Neuronal stem cell (in vitro differentiated cells): ENCODE data around the gene SYT8.

Source experiments
- DNase-seq: peaks from one replicate; pipeline ENCODE4 v3.0.0-alpha.2; 2013; ENCODE audit warnings: low spot score
- H2AFZ ChIP-seq: one replicate; pipeline ENCODE4 v1.6.1; 2013; ENCODE audit warnings: mild to moderate bottlenecking, low read length, inconsistent platforms
- H2AK5ac ChIP-seq: 2 replicates; pipeline ENCODE4 v1.6.1; 2013; ENCODE audit warnings: low read depth, mild to moderate bottlenecking, inconsistent platforms, low read length, moderate library complexity, mixed read lengths
- H2BK120ac ChIP-seq: 2 replicates; pipeline ENCODE4 v1.6.1; 2013; ENCODE audit warnings: low read depth, mild to moderate bottlenecking, inconsistent platforms, low read length, moderate library complexity, mixed read lengths
- H2BK12ac ChIP-seq: one replicate; pipeline ENCODE4 v1.6.1; 2013; ENCODE audit warnings: low read length, inconsistent platforms
- H2BK15ac ChIP-seq: 2 replicates; pipeline ENCODE4 v1.6.1; 2013; ENCODE audit warnings: mild to moderate bottlenecking, low read length, inconsistent platforms, mixed read lengths
- H2BK5ac ChIP-seq: one replicate; pipeline ENCODE4 v1.6.1; 2013; ENCODE audit warnings: inconsistent platforms, mild to moderate bottlenecking, low read length, moderate library complexity
- H3K14ac ChIP-seq: one replicate; pipeline ENCODE4 v1.6.1; 2013; ENCODE audit warnings: low read length, inconsistent platforms
- H3K18ac ChIP-seq: 2 replicates; pipeline ENCODE4 v1.6.1; 2013; ENCODE audit warnings: low read length, inconsistent platforms
- H3K23ac ChIP-seq: 2 replicates; pipeline ENCODE4 v1.6.1; 2013; ENCODE audit warnings: low read depth, mild to moderate bottlenecking, mixed read lengths, low read length, inconsistent platforms; ENCODE audit not compliant: poor library complexity
- H3K27ac ChIP-seq: replicated peaks from 3 replicates; pipeline ENCODE4 v1.5.1; 2013; ENCODE audit warnings: low read length, inconsistent platforms
- H3K27me3 ChIP-seq, 3 experiments: 2 replicates each; pipeline ENCODE4 v1.6.1; 2013; ENCODE audit warnings: low read length in 3 of 3, mild to moderate bottlenecking in 2 of 3, inconsistent platforms in 1 of 3, low read depth in 1 of 3, mixed read lengths in 1 of 3, moderate library complexity in 1 of 3; ENCODE audit not compliant: control insufficient read depth in 3 of 3, insufficient read depth in 3 of 3
- H3K36me3 ChIP-seq, 2 donors: replicated peaks in 1 of 2; 2 replicates each; pipeline ENCODE4 v1.6.1; 2013; ENCODE audit warnings: low read length in 2 of 2; ENCODE audit not compliant: control insufficient read depth in 2 of 2, insufficient read depth in 2 of 2
- H3K4ac ChIP-seq: 2 replicates; pipeline ENCODE4 v1.6.1; 2013; ENCODE audit warnings: inconsistent platforms, mild to moderate bottlenecking, low read length, moderate library complexity
- H3K4me1 ChIP-seq, 2 donors: 1 replicate in 1 of 2; 2 replicates in 1 of 2; pipeline ENCODE4 v1.6.1; 2013; ENCODE audit warnings: low read length in 2 of 2, low read depth in 1 of 2; ENCODE audit not compliant: control insufficient read depth in 2 of 2, insufficient read depth in 1 of 2
- H3K4me2 ChIP-seq: one replicate; pipeline ENCODE4 v1.6.1; 2013; ENCODE audit warnings: mild to moderate bottlenecking, low read length, inconsistent platforms; ENCODE audit not compliant: insufficient read depth, poor library complexity, severe bottlenecking
- H3K4me3 ChIP-seq, 2 donors: 2 replicates each; pipeline ENCODE4 v1.5.1; 2013; ENCODE audit warnings: low read length in 2 of 2, mild to moderate bottlenecking in 2 of 2, inconsistent platforms in 1 of 2, moderate library complexity in 1 of 2
- H3K79me1 ChIP-seq: one replicate; pipeline ENCODE4 v1.6.1; 2013; ENCODE audit warnings: low read depth, mild to moderate bottlenecking, inconsistent platforms, low read length, moderate library complexity
- H3K9ac ChIP-seq: one replicate; pipeline ENCODE4 v1.6.1; 2013; ENCODE audit warnings: mild to moderate bottlenecking, low read depth, low read length, inconsistent platforms; ENCODE audit not compliant: poor library complexity
- H3K9me3 ChIP-seq, 2 donors: replicated peaks in 1 of 2; 2 replicates each; pipeline versions ENCODE3 to v1.6.1; 2013; ENCODE audit warnings: low read length in 2 of 2, mild to moderate bottlenecking in 2 of 2, inconsistent platforms in 1 of 2, low read depth in 1 of 2, mixed read lengths in 1 of 2, moderate library complexity in 1 of 2; ENCODE audit not compliant: control insufficient read depth in 2 of 2, insufficient read depth in 1 of 2
- H4K8ac ChIP-seq: one replicate; pipeline ENCODE4 v1.6.1; 2013; ENCODE audit warnings: low read depth, mild to moderate bottlenecking, inconsistent platforms, low read length, moderate library complexity
- H4K91ac ChIP-seq: one replicate; pipeline ENCODE4 v1.6.1; 2013; ENCODE audit warnings: low read length, low read depth, mild to moderate bottlenecking, inconsistent platforms; ENCODE audit not compliant: poor library complexity
- WGBS, 2 donors: extraction: QIAGEN DNeasy Blood & Tissue Kit; methylation state at CpG; one replicate each; pipeline ENCODE4 v1.1.7; 2013; ENCODE audit warnings: missing lambda C conversion rate in 2 of 2, mixed read lengths in 1 of 2; ENCODE audit not compliant: insufficient read length in 2 of 2, insufficient replicate concordance in 1 of 2; ENCODE audit errors: extremely low coverage in 2 of 2; 5-methylcytosine and 5-hydroxymethylcytosine counted together

Gene SYT8

DNA sequence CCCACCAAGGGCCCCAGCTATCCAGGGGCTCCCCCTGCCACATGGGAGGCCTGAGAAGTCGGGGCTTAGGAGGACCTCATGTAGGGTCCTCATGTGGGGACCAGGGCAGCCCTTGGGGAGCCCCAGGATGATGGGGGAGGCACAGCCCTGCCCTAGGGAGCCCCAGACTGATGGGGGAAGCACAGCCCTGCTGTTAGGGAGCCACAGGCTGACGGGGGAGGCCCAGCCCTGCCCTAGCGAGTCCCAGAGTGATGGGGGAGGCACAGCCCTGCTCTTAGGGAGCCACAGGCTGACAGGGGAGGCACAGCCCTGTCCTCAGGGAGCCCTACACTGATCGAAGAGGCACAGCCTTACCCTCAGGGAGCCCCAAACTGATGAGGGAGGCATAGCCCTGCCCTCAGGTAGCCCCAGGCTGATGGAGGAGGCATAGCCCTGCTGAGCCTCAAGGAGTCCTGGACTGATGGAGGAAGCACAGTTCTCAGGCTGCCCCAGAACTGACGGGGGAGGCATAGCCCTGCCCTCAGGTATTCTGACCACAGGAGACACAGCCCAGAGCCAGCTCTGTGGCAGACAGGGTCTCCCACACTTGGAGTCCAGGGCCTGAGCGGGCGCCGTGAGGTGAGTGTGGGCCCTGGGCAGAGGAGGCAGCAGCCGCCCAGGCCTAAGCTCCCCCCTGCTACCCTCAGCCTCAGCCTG lies 46.1 kb downstream of the SYT8 start:
- Histone ChIP-seq H3K27ac (no peak overlapping the region), H4K91ac (peak overlapping the region; percentile 89), H3K36me3 (no peaks in the 10 kb centered on the region), H3K9me3 (no peaks in the 10 kb centered on the region), H2AK5ac (peak overlapping the region; percentile 95), H3K4me3 (no peak overlapping the region), H2BK120ac (no peak overlapping the region), H3K9ac (peak overlapping the region; percentile 4), H3K14ac (no peak overlapping the region), H3K23ac (no peak overlapping the region), H3K27me3 (peaks cover 0 to 7% (median 3%) of the 10 kb centered on the region in 3 experiments), H3K4me2 (no peak overlapping the region), H3K4ac (peak overlapping the region; percentile 53), H2BK15ac (peak overlapping the region; percentile 90), H2BK12ac (peak overlapping the region; percentile 46), H4K8ac (peak overlapping the region; percentile 96), H3K18ac (peak overlapping the region; percentile 27), H3K4me1 (peaks cover 5 to 7% of the 10 kb centered on the region in 2 donors), H2BK5ac (peak overlapping the region; percentile 84), H2AFZ (peak overlapping the region; percentile 70), H3K79me1 (no peaks in the 10 kb centered on the region)
- WGBS, 2 donors = no CpG with 5 or more reads among the region's 9 CpGs
- DNase-seq = no peak

DNA sequence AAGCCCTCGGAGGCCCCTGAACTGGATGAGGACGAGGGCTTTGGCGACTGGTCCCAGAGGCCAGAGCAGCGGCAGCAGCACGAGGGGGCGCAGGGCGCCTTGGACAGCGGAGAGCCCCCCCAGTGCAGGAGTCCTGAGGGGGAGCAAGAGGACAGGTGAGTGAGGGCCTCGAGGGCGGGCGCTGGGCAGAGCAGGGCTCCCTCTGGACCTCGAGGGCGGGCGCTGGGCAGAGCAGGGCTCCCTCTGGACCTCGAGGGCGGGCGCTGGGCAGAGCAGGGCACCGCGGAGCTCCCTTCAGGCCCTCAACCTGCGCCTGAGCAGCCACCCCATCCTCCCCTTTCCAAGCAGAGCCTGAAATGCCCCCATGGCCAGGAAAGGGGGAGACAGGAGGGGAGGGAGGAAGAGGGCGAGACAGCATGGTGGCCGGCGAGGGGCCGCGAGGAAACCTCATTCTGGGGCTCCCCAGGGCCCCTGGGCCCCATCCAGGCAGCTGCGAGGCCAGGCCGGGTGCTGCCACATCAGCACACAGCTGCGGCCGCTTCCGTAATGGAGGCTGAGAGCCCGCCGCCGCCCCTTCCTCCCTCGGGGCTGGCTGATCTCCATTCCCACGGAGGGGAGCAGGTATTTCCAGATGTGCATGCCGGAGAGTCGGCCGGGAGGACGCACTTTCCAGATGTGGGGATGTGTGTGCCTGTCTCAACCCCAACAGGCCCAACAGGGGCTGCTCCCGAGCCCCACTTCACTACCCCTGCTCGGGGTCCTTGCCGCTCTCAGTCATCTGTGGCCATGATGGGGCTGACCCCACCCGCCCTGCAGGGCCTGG lies 46.9 kb downstream of the SYT8 start:
- peak overlapping the region; percentile 46 for H2BK12ac ChIP-seq
- DNase-seq = no peak
- no CpG with 5 or more reads among the region's 43 CpGs for WGBS, 2 donors
- peak overlapping the region; percentile 89 for H4K91ac ChIP-seq
- no peak overlapping the region for H3K4me2 ChIP-seq
- H3K27ac ChIP-seq = no peak overlapping the region
- no peak overlapping the region for H3K14ac ChIP-seq
- H2BK15ac ChIP-seq = peak overlapping the region; percentile 98
- H2BK120ac ChIP-seq = peak overlapping the region; percentile 87
- H3K23ac ChIP-seq = no peak overlapping the region
- H3K18ac ChIP-seq = peak overlapping the region; percentile 83
- peak overlapping the region; percentile 84 for H2BK5ac ChIP-seq
- peaks cover 0 to 8% (median 5%) of the 10 kb centered on the region in 3 experiments for H3K27me3 ChIP-seq
- no peaks in the 10 kb centered on the region for H3K79me1 ChIP-seq
- H3K36me3 ChIP-seq = no peaks in the 10 kb centered on the region
- peak overlapping the region; percentile 88 for H2AFZ ChIP-seq
- H3K4me3 ChIP-seq = no peak overlapping the region
- no peaks in the 10 kb centered on the region for H3K9me3 ChIP-seq
- peak overlapping the region; percentile 89 for H3K4ac ChIP-seq
- H2AK5ac ChIP-seq = peak overlapping the region; percentile 95
- H4K8ac ChIP-seq = no peak overlapping the region
- H3K4me1 ChIP-seq = peaks cover 3 to 5% of the 10 kb centered on the region in 2 donors
- H3K9ac ChIP-seq = no peak overlapping the region

- Histone ChIP-seq H2BK120ac (peak overlapping the region; percentile 87), H3K18ac (peak overlapping the region; percentile 83), H3K79me1 (no peaks in the 10 kb centered on the region), H2BK15ac (peak overlapping the region; percentile 98), H3K4me2 (no peak overlapping the region), H2AFZ (peak overlapping the region; percentile 88), H3K4me1 (peaks cover 1 to 5% of the 10 kb centered on the region in 2 donors), H2BK5ac (peak overlapping the region; percentile 88), H3K9ac (peak overlapping the region; percentile 50), H3K23ac (peak overlapping the region; percentile 80), H3K27ac (no peak overlapping the region), H3K4ac (peak overlapping the region; percentile 89), H3K9me3 (no peaks in the 10 kb centered on the region), H3K14ac (peak overlapping the region; percentile 75), H4K91ac (no peak overlapping the region), H3K4me3 (no peak overlapping the region), H2AK5ac (peak overlapping the region; percentile 97), H3K36me3 (no peaks in the 10 kb centered on the region), H2BK12ac (peak overlapping the region; percentile 98), H4K8ac (no peak overlapping the region), H3K27me3 (peaks cover 0 to 8% (median 5%) of the 10 kb centered on the region in 3 experiments)
- peak; percentile 82 for DNase-seq
- no CpG with 5 or more reads among the region's 23 CpGs for WGBS, 2 donors
These were observed 47.8 kb downstream of the SYT8 start for GRCh38 chr11:1882265-1883238.
